Hepatocyte (in vitro differentiated cells): ENCODE results near the gene UNC13A.

Experiments used
- EZH2 ChIP-seq: fragments of 200-600 bp; sonication (generic); IDR thresholded peaks from 2 replicates; pipeline ENCODE4 v1.6.1; 2016; ENCODE audit warnings: antibody characterized with exemption, mild to moderate bottlenecking, borderline replicate concordance
- EZH2phosphoT487 ChIP-seq: fragments of 200-600 bp; sonication (generic); IDR thresholded peaks from one replicate; pipeline ENCODE4 v1.6.1; 2018; ENCODE audit warnings: antibody characterized with exemption, mild to moderate bottlenecking, low read depth, moderate library complexity; ENCODE audit not compliant: unreplicated experiment, severe bottlenecking
- TF ChIP-seq, protein P1 (sequence below): fragments of 200-600 bp; sonication (generic); IDR thresholded peaks from 2 replicates; pipeline ENCODE4 v1.5.1; 2016; ENCODE audit warnings: antibody characterized with exemption, mild to moderate bottlenecking; ENCODE audit not compliant: poor library complexity

DNA sequence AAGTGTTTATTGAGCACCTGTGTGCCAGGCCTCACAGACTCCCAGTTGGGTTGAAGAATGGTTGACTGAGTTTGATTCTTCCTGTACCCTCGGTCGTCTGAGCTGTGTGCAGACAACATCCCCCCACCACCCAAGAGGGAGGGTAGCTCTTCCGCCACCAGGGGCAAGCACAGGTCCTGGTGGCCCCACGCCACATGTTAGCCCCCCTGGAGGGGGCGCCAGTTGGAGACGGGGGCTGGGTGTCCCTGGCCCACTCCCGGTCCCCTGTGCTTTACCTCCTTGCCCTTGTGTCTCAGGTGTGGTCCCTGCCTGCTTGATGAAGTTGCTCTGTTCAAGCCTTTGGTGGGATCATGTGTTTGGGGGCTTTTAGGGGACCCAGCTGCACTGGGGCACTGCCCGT is 105.5 kb downstream of the UNC13A start:
- TF ChIP-seq, protein P1, sequence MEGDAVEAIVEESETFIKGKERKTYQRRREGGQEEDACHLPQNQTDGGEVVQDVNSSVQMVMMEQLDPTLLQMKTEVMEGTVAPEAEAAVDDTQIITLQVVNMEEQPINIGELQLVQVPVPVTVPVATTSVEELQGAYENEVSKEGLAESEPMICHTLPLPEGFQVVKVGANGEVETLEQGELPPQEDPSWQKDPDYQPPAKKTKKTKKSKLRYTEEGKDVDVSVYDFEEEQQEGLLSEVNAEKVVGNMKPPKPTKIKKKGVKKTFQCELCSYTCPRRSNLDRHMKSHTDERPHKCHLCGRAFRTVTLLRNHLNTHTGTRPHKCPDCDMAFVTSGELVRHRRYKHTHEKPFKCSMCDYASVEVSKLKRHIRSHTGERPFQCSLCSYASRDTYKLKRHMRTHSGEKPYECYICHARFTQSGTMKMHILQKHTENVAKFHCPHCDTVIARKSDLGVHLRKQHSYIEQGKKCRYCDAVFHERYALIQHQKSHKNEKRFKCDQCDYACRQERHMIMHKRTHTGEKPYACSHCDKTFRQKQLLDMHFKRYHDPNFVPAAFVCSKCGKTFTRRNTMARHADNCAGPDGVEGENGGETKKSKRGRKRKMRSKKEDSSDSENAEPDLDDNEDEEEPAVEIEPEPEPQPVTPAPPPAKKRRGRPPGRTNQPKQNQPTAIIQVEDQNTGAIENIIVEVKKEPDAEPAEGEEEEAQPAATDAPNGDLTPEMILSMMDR, result no peak
- no peak for TF ChIP-seq EZH2
- TF ChIP-seq EZH2phosphoT487, result no peak
